Hypothalamus (tissue), 51 donors: ENCODE data around the gene COL19A1.

Experiments used
- DNase-seq, 51 donors: peaks; one replicate each; lab custom pipeline; 2025; lab: John Stamatoyannopoulos, UW

The COL19A1 gene

DNA sequence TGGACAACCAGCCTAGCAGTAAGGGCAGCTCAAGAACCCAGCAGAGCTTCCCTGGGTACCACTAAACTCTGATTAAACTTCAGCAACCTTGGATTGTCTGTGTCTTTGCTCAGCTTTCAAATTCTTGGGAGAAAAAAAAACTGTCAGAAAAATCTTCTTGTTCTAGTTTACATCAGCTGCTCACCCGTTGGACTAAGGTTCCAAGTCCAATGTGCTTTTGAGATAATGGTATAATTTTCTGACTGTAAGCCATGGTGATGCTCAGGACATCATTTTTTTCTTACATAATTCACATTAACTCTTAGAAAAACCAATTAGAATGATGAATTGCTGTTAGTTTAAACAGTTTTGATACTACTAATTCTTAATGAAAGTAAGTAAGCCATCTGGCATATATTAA, 290.7 kb downstream of the COL19A1 start:
- no peak for DNase-seq

DNA sequence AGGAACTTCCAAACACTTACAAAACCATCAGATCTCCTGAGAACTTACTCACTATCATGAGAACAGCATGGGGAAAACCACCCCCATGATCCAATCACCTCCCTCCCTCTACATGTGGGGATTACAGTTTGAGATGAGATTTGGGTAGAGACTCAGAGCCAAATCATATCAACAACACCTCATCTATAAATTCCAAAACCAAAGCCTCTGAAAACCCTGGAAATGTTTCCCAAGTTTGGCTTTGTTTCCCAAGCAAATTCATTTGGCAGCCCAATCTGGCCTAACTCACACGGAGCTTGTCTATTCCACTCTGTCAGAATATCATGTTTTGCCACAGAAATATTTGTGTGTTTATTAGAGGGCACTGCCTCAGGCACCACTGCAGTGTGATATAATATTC, 293.9 kb downstream of the COL19A1 start:
- no peak for DNase-seq

DNA sequence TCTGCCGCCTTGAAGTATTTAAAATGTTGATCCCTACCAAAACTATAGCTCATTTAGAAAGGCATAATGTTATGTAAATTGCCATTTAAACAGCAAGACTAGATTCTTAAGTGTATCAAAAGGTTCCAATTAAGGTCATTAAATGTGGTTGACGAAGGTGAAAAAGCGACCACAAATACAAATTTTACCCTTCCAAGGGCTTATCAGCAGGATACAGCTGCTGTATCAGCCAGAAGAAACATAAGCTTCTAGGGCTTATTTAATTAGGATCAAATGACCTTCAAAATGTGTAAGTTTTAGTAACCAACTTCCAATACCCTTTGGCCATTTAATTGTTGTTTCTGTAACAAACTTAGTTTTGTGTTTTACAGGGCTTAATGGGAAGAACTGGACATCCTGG, 296.6 kb downstream of the COL19A1 start:
- DNase-seq: no peak

DNA sequence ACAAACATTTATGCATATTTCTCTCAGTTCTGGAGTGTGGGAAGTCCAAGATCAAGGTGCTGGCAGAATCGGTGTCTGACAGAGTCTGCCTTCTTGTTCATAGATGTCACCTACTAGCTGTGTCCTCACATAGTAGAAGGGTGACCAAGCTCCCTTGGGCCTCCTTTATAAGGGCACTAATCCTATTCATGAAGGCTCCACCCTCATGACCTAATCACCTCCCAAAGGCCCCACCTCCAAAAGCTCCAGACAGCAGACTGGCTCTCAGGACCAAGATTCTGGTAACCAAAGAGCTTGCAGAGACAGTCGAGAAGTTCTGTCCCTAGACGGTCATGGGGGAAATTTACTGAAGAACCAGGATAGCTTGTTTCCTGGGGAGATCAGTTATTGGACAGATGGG, 297.4 kb downstream of the COL19A1 start:
- no peak for DNase-seq

DNA sequence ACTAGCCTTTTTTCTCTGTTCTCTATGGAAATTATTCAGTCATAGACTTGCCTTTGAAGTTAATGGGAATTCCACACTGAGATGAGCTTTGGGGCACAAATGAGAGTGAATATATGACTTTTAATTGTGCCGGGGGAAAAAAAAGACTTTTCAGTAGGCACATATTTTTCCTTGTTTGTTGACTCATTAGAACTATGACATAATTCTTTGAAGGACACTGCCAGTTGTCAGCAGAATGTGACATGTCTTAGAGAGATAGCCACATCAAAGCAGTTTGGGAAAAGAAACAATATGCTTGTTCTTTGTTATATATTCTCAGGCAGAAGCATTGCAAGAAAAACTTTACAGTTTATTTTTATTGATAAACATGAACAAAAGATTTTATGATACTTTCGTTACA, 298.2 kb downstream of the COL19A1 start:
- no peak for DNase-seq

DNA sequence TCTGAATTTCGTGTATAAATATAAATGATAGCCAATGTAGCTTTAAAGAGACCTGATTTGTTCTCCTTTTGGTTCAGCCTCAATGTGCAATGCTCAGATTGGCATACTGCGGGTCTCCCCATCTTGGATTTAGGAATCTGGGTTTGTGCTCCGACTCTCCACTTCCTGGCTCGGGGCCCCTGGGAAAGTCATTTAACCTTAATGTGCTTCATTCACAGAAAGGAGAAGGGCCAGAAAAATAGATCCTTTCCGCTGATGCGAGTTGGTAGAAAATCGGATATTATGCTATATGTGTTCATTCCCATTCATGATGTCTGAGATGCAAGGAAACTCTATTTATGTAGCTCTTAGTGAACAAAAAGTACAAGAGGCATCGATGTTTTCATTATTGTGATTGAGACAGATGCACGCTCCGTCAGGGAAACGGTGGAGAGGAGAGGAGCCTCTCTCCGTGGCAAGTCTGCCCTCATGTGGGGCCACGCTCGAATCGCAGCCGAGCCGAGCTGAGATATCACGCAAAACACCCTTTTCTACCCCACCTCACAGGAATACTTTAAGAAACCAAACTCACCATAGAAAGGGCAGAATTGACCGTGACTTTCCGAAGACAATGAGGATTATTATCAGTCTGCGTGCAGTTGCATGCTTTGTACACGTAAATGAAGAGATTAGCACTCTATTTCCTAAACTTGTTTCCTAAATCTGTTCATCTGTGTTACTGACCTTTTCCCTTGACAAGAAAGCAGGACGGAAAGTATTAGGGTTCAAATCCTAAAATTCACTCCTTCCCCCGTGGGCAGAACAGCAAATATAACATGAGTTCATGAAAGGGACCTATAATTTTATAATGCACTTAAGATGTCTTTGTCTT, 300.0 kb downstream of the COL19A1 start:
- DNase-seq: peak in 39 of 51 donors; percentile 1 to 66 (median 25)

DNA sequence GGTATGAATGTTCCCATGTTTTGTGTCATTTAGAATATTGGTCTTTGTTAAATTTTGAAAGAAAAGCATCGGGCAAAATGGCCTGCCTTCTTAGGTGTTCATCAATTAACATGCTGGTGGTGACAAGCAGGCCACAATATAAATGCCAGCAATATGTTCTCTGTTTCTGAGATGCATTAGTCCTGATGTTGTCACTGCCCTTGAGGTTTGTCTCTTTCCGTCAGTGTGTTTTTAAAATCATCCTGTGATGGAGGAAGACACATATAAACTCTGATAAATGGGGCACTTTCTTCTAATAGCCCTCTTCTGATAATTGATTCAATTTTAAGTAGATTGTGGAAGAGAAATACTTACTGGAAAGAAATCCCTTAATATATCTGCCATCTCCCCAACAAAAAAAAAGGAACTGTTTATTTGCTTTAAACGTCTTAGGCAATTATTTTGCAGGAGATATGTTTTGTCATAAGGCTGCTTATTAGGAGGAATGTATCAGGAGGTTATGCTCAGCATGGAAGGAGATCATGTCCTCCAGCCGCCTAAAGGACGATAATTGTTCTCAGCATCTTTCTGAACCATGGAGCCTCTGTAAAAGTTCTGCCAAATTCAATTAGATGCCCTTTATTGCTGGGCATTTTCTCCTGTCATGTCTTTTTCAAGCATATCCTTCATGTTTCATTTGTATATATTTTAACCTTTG, 302.5 kb downstream of the COL19A1 start:
- no peak for DNase-seq

DNA sequence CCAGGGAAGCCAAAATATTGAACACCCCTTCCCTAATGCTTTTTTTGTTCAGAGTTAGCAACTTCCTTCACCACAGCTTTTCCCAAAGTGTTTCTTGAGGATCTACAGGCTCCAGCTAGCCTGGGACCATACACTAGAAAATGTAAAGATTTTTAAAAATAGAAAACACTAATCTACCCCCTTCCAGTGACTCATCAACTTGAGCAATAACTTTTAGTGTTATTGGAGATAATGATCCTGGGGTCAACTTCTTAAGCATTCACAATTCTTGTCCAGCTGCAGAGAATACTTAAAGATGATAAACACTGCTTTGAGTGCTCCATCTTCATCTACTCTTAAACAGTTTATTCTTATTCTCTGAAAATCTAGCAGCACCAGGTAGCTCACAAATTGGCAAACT, 304.9 kb downstream of the COL19A1 start:
- DNase-seq: no peak

DNA sequence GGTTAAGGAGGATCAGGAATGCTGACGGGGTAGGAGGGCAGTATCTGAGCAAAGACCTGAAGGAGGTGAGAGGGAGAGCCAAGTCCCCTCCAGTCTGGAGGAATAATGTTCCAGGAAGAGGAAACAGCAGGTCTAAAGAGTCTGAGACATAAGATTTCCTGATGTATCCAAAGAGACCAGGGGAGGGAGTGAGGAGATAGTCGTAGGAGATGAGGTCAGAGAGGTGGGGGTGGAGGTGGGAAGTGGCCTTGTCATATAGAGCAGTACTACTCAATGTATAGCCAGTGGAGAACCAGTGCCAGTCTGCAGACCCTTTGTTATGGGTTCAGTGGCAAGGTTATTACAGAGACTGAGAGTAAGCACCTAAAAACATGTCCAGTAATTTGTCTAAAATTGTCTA, 305.9 kb downstream of the COL19A1 start:
- DNase-seq: no peak

DNA sequence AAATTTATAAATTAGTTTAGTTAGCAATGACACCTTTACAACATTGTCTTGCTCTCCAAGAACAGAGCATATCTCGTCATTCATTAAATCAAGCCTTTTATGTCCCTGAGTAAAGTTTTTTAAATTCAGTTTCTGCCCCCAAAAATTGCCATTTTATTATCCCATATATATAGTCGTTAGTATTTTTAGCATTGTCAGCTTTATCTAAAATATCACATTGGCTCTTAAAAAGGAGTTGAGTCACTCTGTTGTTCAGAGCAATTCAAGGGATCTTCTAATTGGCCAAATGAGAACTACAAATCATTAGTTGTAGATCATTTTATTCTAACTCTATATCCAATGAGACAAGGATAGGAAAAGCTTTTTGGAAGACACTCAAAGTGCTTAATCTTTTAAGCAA, 309.4 kb downstream of the COL19A1 start:
- DNase-seq: no peak

DNA sequence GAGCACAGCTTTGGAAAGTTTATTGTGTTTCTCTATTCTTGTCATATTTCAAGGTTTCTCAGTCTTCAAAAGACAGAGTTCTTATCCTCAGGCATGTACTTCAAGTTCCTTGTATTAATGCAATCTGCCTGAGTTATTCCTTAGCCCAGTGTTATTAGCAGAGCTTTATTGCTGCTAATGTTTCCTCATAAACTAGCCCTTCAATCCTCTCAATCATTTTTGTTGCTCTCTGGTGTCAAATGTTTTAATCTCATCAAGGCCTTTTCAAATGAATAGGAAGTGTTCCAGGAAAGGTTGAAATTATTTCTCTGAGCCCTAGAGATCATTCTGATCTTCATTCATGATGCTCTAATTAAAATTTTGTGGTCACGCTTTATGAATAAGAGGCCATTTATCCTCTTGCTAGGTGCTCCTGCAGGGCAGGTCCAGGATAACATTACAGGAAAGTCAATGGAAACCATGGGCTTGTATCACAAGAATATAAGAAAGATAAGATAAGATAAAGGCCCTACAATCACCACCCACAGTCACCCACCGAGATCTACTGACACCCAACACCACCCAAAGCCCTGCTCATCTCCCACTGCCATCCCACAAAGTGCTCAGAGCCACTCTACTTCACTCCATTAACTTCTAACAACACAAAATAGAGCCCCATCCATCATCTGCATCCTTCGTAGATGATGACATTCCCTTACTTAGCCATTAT, 310.6 kb downstream of the COL19A1 start:
- DNase-seq: no peak

DNA sequence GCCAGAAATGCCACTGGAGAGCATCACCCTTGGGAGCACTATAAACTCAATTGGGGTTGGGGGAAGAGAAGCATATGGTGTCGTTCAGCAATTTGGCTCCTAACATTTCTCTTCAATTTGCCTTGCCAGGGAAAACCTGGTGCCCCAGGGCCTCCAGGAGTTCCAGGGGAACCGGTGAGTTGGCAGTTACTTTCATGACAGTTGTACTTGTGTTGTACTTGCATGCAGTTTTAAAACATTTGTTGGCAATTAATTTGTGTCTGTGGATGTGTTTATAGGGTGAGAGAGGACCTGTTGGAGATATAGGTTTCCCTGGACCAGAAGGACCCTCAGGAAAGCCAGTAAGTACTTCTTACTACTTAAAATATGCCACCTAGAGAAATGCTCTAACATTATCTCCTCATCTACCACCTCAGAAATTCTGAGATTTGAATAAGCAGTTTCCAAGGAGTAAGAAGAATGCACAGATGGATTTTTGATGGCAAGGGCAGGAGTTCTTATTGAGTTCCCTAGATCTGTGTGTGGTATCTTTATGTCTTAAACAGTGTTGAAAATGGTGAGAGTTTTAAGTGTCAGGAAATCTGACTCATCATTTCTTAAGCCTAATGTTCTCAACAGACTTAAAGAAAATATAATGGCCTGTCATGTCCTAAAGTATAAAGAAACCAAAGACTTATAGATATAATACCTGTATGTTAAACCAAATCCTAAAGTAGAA, 314.0 kb downstream of the COL19A1 start:
- no peak for DNase-seq

DNA sequence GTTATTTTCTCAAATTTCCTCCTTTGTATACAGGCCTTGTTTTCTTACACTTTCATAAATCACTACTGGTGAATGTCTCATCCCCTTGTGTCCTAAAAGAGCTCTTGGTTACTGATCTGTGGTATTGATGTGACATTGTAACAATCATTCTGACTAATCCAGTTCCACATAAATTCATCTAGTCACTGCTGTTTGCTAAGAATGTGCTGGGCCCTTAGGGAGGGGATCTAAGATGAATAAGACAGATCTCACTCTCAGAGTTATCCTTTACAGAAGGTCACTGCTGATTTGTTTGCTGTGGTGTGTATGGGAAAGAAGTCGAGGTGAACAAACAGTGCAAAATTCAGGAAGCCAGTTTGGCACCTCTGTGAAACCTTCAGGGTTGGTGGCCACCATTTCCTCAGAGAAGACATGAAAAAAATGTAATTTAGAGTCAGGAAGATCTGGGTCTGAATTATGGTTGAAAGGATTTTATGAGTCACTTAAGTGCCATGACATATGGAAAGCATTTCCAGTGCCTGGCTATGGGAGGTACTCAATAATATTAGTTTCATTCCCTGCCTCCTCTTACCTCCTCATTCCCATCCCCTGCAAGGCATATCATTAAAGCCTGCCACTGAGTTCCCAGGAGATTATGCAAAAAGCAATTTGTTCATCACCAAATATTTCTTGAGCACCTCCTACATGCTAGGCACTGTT, 314.7 kb downstream of the COL19A1 start:
- DNase-seq: no peak

DNA sequence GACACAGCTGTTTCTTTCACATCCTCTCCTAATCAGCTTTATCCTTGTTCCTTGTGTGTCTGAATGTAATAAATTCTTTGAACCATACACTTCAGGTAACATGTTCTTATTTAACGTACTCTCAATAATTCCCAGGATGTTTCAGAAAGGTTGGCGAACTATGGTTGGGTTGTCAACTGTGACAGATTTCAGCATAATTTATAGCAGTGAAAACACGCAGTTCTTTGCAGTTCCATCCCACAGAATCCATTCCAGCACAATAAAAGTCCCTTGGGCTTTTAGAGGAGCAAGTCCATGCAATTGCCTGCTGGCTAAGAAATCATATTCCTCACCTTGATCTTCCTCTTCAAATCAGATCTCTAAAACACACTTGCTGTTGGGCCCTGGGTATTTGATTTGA, 317.2 kb downstream of the COL19A1 start:
- no peak for DNase-seq

DNA sequence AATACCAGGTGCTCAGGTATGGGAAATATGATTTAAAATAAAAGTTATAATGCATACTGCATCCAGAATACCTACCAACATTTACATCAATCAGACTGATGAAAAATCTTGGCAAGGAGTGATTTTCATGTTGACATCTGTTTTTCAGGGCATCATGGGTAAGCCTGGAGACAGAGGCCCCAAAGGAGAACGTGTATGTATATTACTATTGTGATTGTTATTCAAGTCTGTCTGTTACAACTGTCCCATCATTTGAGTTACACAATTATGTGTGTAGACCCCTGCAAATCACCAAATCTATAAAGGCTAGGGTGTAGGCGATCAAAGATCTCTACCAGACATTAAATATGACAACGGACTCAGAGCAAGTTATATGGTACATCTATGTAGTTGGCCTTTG, 318.4 kb downstream of the COL19A1 start:
- DNase-seq: no peak

DNA sequence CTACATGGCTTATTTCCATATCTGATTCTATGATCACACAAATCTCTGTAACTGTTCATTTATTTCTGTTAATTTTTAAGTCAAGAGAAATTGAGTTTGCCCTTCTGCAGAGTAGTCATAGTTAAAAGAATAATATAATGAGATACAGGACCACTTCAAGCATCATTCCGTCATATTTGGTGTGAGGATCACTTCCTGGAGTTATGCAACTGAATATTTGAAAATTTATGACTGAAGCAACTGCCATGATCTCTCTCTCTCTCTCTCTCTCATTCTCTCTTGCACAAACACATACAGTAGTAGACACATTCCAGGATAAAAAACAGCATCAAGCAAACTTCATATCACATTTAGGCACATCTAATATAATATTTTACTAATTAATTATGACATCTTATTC, 320.1 kb downstream of the COL19A1 start:
- no peak for DNase-seq

DNA sequence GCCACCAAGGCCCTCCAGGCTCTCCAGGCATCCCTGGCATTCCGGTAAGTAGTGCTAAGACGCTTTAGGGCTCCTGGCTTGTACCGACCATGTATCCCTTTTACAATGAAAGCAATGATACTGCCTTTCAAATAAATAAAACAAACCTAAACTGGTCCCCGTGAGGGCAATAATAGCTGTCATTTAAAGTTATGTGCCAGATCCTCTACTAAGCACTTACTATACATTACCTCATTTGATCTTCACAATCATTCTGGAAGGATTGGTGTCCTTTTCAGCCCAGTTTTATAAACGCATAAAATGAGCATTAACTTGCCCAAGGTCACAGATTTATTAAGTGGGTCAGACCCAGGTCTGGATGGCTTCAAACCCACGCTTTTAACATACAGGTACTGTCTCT, 321.8 kb downstream of the COL19A1 start:
- no peak for DNase-seq

DNA sequence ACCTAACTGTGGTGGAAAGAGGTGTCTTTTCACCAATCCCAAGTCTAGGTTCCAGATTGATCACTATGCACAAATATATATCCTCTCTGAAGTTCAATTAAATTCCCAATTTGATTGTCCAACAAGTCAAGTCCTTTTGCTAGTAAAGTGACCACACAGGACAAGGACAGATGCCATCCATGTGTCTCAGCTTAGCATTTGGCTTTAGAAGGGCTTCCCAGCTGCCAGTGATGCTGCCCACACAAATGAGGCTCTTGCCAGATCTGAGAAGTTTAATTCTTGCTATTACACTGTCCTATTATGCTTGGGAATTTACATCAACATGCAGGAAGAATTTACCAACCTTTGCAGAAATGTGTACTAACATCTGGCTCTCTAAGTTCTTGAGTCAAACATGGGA, 328.1 kb downstream of the COL19A1 start:
- no peak for DNase-seq

DNA sequence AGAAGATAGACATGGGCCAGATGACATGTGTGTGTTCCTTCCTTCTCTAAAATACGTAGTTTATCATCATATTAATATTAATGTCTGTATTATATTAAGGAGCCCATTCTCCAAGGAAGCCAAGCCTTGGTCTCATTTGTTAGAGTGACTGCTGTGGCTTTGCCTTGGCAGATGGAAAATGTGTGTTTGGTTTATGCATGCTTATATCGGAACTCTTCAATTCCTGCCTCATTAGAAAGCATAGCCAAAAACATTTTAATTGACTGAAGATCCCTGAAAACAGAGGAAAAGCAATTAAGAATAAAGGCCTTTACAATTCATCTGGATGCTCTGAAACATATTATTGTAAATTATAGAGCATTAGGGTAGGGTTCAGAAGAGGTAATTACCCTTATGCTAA, 330.2 kb downstream of the COL19A1 start:
- DNase-seq: no peak

DNA sequence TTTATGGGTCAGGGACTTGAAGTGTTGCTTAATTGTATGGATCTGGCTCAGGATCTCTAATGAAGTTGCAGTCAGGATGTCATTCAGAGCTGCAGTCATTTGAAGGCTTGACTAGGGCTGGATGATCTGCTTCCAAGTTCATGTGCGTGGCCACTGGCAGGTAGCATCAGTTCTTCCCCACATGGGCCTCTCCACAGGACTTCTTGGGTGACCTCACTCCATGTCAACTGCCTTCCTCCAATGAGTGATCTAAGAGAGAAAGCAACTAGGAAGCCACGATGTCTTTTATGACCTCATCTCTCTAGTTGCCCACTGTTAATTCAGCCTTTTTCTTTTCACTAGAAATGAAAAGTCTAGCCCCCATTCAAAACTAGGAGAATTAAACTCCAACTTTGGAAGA, 332.4 kb downstream of the COL19A1 start:
- DNase-seq: no peak
